IMR-90 (cell line): ENCODE data around the gene ANXA3. TPM values are rescaled to one million over a fixed set of nuclear protein-coding genes. Genes with fewer than 3 reads are reported as not detected.
"Not testable (repeated sequence)": the region's sequence is repeated elsewhere in the genome, so short reads cannot be mapped to it uniquely, and the experiment has no call there.

Experiments used
- ATAC-seq: fragments of 200-7000 bp; cut with Tn5 transposase; 2 replicates; pipeline ENCODE4 v1.9.1; 2020; ENCODE audit warnings: low read depth, mild to moderate bottlenecking, moderate library complexity
- Bru-seq: library from RNA; stranded (reverse); fragments of 400-500 nt; gene quantifications from one replicate; lab custom pipeline; 2021; lab: Mats Ljungman, UMichigan
- BruChase-seq, 2 experiments: library from RNA; stranded (reverse); fragments of 400-500 nt; gene quantifications; one replicate each; lab custom pipeline; 2021; lab: Mats Ljungman, UMichigan
- BruUV-seq: library from RNA; stranded (reverse); fragments of 400-500 nt; replicated peaks from 2 replicates; lab custom pipeline; 2021; lab: Mats Ljungman, UMichigan
- CTCF ChIA-PET: fragments of 300-600 bp; formaldehyde crosslinking; extraction: SDS; loops from one replicate; lab custom pipeline; 2021; ENCODE audit warnings: antibody characterized with exemption; lab: Yijun Ruan, JAX
- POLR2A ChIA-PET: fragments of 300-600 bp; sonication (Branson Sonifier 250); formaldehyde crosslinking; loops from one replicate; lab custom pipeline; 2022; ENCODE audit warnings: antibody characterized with exemption; ENCODE audit not compliant: unreplicated experiment; lab: Charles Lee
- DNase-seq: peaks from one replicate; pipeline ENCODE4 v3.0.0; 2013
- H2AFZ ChIP-seq: replicated peaks from 2 replicates; pipeline ENCODE3; 2013; ENCODE audit warnings: low read length, mild to moderate bottlenecking; ENCODE audit not compliant: poor library complexity
- H2AK5ac ChIP-seq: 2 replicates; pipeline ENCODE4 v1.6.1; 2013; ENCODE audit warnings: low read depth, low read length, inconsistent platforms
- H2AK9ac ChIP-seq: replicated peaks from 2 replicates; pipeline ENCODE3; 2013; ENCODE audit warnings: mild to moderate bottlenecking, low read depth, low read length, moderate library complexity; ENCODE audit not compliant: poor library complexity
- H2BK120ac ChIP-seq: 2 replicates; pipeline ENCODE4 v1.6.1; 2013; ENCODE audit warnings: low read depth, low read length, inconsistent platforms
- H2BK15ac ChIP-seq: 3 replicates; pipeline ENCODE4 v1.6.1; 2013; ENCODE audit warnings: low read depth, low read length, inconsistent platforms
- H2BK20ac ChIP-seq: 2 replicates; pipeline ENCODE4 v1.6.1; 2013; ENCODE audit warnings: low read depth, mild to moderate bottlenecking, inconsistent platforms, low read length, moderate library complexity
- H2BK5ac ChIP-seq: 2 replicates; pipeline ENCODE4 v1.6.1; 2013; ENCODE audit warnings: mild to moderate bottlenecking, low read depth, low read length, inconsistent platforms; ENCODE audit not compliant: poor library complexity, severe bottlenecking
- H3K14ac ChIP-seq: replicated peaks from 2 replicates; pipeline ENCODE4 v1.6.1; 2013; ENCODE audit warnings: low read depth, low read length, inconsistent platforms
- H3K18ac ChIP-seq: 2 replicates; pipeline ENCODE4 v1.6.1; 2013; ENCODE audit warnings: low read depth, low read length, control low read depth
- H3K23ac ChIP-seq: 2 replicates; pipeline ENCODE4 v1.6.1; 2013; ENCODE audit warnings: low read depth, low read length, inconsistent platforms
- H3K27ac ChIP-seq: 2 replicates; pipeline ENCODE4 v1.5.1; 2013; ENCODE audit warnings: mild to moderate bottlenecking, control low read depth, low read length; ENCODE audit not compliant: insufficient read depth
- H3K27me3 ChIP-seq: 2 replicates; pipeline ENCODE4 v1.6.1; 2013; ENCODE audit warnings: low read length; ENCODE audit not compliant: control insufficient read depth, insufficient read depth
- H3K36me3 ChIP-seq: 2 replicates; pipeline ENCODE4 v1.6.1; 2013; ENCODE audit warnings: low read length, mixed read lengths; ENCODE audit not compliant: control insufficient read depth, insufficient read depth
- H3K4ac ChIP-seq: 2 replicates; pipeline ENCODE4 v1.6.1; 2013; ENCODE audit warnings: low read depth, low read length, inconsistent platforms
- H3K4me1 ChIP-seq: 2 replicates; pipeline ENCODE4 v1.6.1; 2013; ENCODE audit warnings: low read length, mixed read lengths; ENCODE audit not compliant: control insufficient read depth, insufficient read depth
- H3K4me2 ChIP-seq: 2 replicates; pipeline ENCODE4 v1.6.1; 2013; ENCODE audit warnings: low read depth, mild to moderate bottlenecking, control low read depth, low read length, moderate library complexity
- H3K4me3 ChIP-seq: 2 replicates; pipeline ENCODE4 v1.5.1; 2013; ENCODE audit warnings: low read depth, mild to moderate bottlenecking, control low read depth, low read length, moderate library complexity; ENCODE audit not compliant: insufficient read depth
- H3K56ac ChIP-seq: 2 replicates; pipeline ENCODE4 v1.6.1; 2013; ENCODE audit warnings: low read length, inconsistent platforms; ENCODE audit not compliant: insufficient read depth; ENCODE audit errors: extremely low read depth
- H3K79me1 ChIP-seq, 2 experiments: 2 replicates each; pipeline ENCODE4 v1.6.1; 2013; ENCODE audit warnings: low read length in 2 of 2, inconsistent platforms in 1 of 2, low read depth in 1 of 2
- H3K9ac ChIP-seq: 2 replicates; pipeline ENCODE4 v1.6.1; 2013; ENCODE audit warnings: low read depth, low read length, control low read depth
- H3K9me1 ChIP-seq: 2 replicates; pipeline ENCODE4 v1.6.1; 2013; ENCODE audit warnings: low read length, inconsistent platforms; ENCODE audit not compliant: insufficient read depth
- H3K9me3 ChIP-seq: 2 replicates; pipeline ENCODE4 v1.6.1; 2013; ENCODE audit warnings: low read length; ENCODE audit not compliant: control insufficient read depth, insufficient read depth
- H4K20me1 ChIP-seq: 2 replicates; pipeline ENCODE4 v1.6.1; 2013; ENCODE audit warnings: low read length, inconsistent platforms; ENCODE audit not compliant: insufficient read depth
- H4K5ac ChIP-seq: 2 replicates; pipeline ENCODE4 v1.6.1; 2013; ENCODE audit warnings: mild to moderate bottlenecking, low read depth, low read length, control low read depth
- H4K8ac ChIP-seq, 2 experiments: 2 replicates each; pipeline ENCODE4 v1.6.1; 2013; ENCODE audit warnings: low read depth in 2 of 2, low read length in 2 of 2, control low read depth in 1 of 2, inconsistent platforms in 1 of 2
- H4K91ac ChIP-seq: 2 replicates; pipeline ENCODE4 v1.6.1; 2013; ENCODE audit warnings: low read depth, low read length, inconsistent platforms; ENCODE audit not compliant: insufficient read depth
- ELK1 ChIP-seq: fragments of 150-350 bp; IDR thresholded peaks from 2 replicates; pipeline ENCODE4 v1.6.1; 2016; ENCODE audit warnings: low read depth, mild to moderate bottlenecking, low read length, moderate library complexity, borderline replicate concordance
- WGBS, 2 experiments: methylation state at CpG; one replicate each; pipeline versions ENCODE4 v1.1.5 to v1.1.7; 2013; ENCODE audit warnings: missing lambda C conversion rate in 2 of 2; ENCODE audit not compliant: insufficient read length in 1 of 2; ENCODE audit errors: extremely low coverage in 2 of 2; 5-methylcytosine and 5-hydroxymethylcytosine counted together
- dilution Hi-C: fragments of 300-500 bp; cut with HindIII; formaldehyde crosslinking; loops from one replicate; pipeline ENCODE4 v1.14.3; 2018; ENCODE audit warnings: low sequenced_read_pairs; ENCODE audit not compliant: unreplicated experiment
- in situ Hi-C: fragments of 300-500 bp; cut with MboI; formaldehyde crosslinking; loops from 3 replicates; pipeline ENCODE4 v1.14.3; 2019; ENCODE audit warnings: low sequenced_read_pairs, inconsistent platforms, mixed read lengths
- intact Hi-C: fragments of 100-400 bp; cut with micrococcal nuclease; formaldehyde crosslinking; loops from 2 replicates; pipeline ENCODE4 v1.10.0; 2022
- long read RNA-seq: library from polyadenylated mRNA; unstranded; transcript quantifications from one replicate; pipeline ENCODE4 v2.0.0, GENCODE V29; 2021; ENCODE audit not compliant: unreplicated experiment
- polyA plus RNA-seq, 3 experiments: library from polyadenylated mRNA; depleted of rRNA; stranded (reverse); fragments of >200 nt; gene quantifications; 2 replicates each; pipeline ENCODE4 v1.2.3, GENCODE V29; 2012; ENCODE audit warnings: low replicate concordance in 1 of 3
- total RNA-seq: library from RNA; depleted of rRNA; stranded (reverse); fragments of >200 nt; gene quantifications from 2 replicates; pipeline ENCODE4 v1.2.3, GENCODE V29; 2012; rRNA removed

ANXA3 gene
- 5.0 and 5.3 TPM in 2 replicates for total RNA-seq
- 4.2 and 4.8 TPM in 2 replicates for polyA plus RNA-seq (2012; rRNA removed)
- polyA plus RNA-seq (2012; cell fraction: cytosol; rRNA removed), result 1.7 and 6.2 TPM in 2 replicates
- 1.5 and 9.7 TPM in 2 replicates for polyA plus RNA-seq (2012; cell fraction: nucleus; rRNA removed; ENCODE audit: low replicate concordance)
- Bru-seq, nascent RNA, result percentile 37 among the genes with signal in this experiment
- percentile 31 among the genes with signal in this experiment for BruChase-seq, experiment 1, labeled RNA remaining after a 6-hour chase
- BruChase-seq, experiment 2, labeled RNA remaining after a 2-hour chase, result percentile 26 among the genes with signal in this experiment
- long read RNA-seq, partial matches to known transcripts, result 0 of 2 reads
- long read RNA-seq, other reads (novel, unspliced or antisense), result 0 of 2 reads

- Histone ChIP-seq H3K27me3 (no peaks in the 10 kb centered on the region), H2AK9ac (peak within 1 kb of the TSS; percentile 89), H3K36me3 (no peaks in the 10 kb centered on the region), H3K4me3 (peak within 1 kb of the TSS; percentile 55), H3K27ac (no peak within 1 kb of the TSS; the same call in 1 of the 2 replicates), H4K20me1 (no peaks in the 10 kb centered on the region), H3K56ac (peak within 1 kb of the TSS; percentile 67; the same call in 1 of the 2 replicates), H3K9ac (peak within 1 kb of the TSS; percentile 52), H3K23ac (peak within 1 kb of the TSS; percentile 92), H4K8ac (peak within 1 kb of the TSS; percentile 80 to 94), H2BK120ac (peak within 1 kb of the TSS; percentile 92), H2AK5ac (peak within 1 kb of the TSS; percentile 79; the same call in 1 of the 2 replicates), H2BK15ac (peak within 1 kb of the TSS; percentile 72; the same call in 1 of the 3 replicates), H2AFZ (peak within 1 kb of the TSS; percentile 96), H3K14ac (peak within 1 kb of the TSS; percentile 96), H3K9me3 (no peaks in the 10 kb centered on the region), H3K4ac (peak within 1 kb of the TSS; percentile 68), H2BK20ac (peak within 1 kb of the TSS; percentile 80), H3K9me1 (peaks cover 4% of the 10 kb centered on the region), H4K91ac (peak within 1 kb of the TSS; percentile 77), H3K4me2 (peak within 1 kb of the TSS; percentile 91), H2BK5ac (peak within 1 kb of the TSS; percentile 69), H3K18ac (0 out of 2 replicates have a peak within 1 kb of the TSS, but pooled peaks have one; percentile 10), H3K4me1 (peaks cover 2% of the 10 kb centered on the region), H3K79me1 (no peaks in the 10 kb centered on the region; a peak in 1 of 4 replicates), H4K5ac (peak within 1 kb of the TSS; percentile 32; the same call in 1 of the 2 replicates)
- dilution Hi-C loops (no loop called here), in situ Hi-C loops (no loop called here), intact Hi-C loops (no loop called here)
- WGBS, 2 experiments, result 5% methylated on average over 35 of the region's 65 CpGs; no CpG with 5 or more reads in 1 of the 2 experiments
- TF ChIP-seq ELK1, result no peak
- ChIA-PET CTCF (no interaction called here), POLR2A (no interaction called here)
- ATAC-seq (peak; percentile 71), DNase-seq (no peak)
- no TSS peak for BruUV-seq
These were observed at the start of gene ANXA3 for GRCh38 chr4:78551420-78552351. Gene ANXA3 (plus strand): TSS chr4:78551770. CDS start chr4:78554474, 2,704 bp downstream.

- DNase-seq, intact Hi-C loops, H4K91ac ChIP-seq, H3K9me3 ChIP-seq, H2BK5ac ChIP-seq, H3K36me3 ChIP-seq, H3K27me3 ChIP-seq, H3K9ac ChIP-seq, ATAC-seq, H4K20me1 ChIP-seq, H2BK15ac ChIP-seq, H3K23ac ChIP-seq, H2BK120ac ChIP-seq, H3K18ac ChIP-seq, H4K5ac ChIP-seq, H3K4me1 ChIP-seq, H3K79me1 ChIP-seq, POLR2A ChIA-PET, H2BK20ac ChIP-seq, H2AFZ ChIP-seq, BruUV-seq, H3K27ac ChIP-seq, H3K14ac ChIP-seq, H3K56ac ChIP-seq, H3K4me3 ChIP-seq, H3K9me1 ChIP-seq, H4K8ac ChIP-seq, CTCF ChIA-PET, H2AK9ac ChIP-seq, in situ Hi-C loops, H3K4me2 ChIP-seq, dilution Hi-C loops, H2AK5ac ChIP-seq, H3K4ac ChIP-seq: not testable (repeated sequence)
- 80% methylated on average over 1 of the region's 10 CpGs; no CpG with 5 or more reads in 1 of the 2 experiments for WGBS, 2 experiments
These were observed 45.3 kb upstream of the ANXA3 start for GRCh38 chr4:78506260-78506659.
